ENCODE results near the gene MGAM2.

MGAM2 gene

DNA sequence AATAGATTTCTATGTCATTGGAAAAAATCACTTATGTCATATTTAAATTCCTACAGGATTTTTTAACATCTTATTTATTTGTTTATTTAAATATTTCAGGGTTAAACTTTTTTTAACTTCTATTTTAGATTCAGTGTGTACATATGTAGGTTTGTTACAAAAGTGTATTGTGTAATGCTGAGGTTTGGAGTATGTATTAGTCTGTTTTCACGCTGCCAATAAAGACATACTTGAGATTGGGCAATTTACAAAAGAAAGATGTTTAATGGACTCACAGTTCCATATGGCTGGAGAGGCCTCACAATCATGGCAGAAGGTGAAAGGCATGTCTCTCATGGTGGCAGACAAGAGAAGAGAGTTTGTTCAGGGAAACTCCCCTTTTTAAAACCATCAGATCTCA, 65.4 kb downstream of the MGAM2 start:
- no peak for DNase-seq (ENCODE audit: low read depth in 2 of 2)

DNA sequence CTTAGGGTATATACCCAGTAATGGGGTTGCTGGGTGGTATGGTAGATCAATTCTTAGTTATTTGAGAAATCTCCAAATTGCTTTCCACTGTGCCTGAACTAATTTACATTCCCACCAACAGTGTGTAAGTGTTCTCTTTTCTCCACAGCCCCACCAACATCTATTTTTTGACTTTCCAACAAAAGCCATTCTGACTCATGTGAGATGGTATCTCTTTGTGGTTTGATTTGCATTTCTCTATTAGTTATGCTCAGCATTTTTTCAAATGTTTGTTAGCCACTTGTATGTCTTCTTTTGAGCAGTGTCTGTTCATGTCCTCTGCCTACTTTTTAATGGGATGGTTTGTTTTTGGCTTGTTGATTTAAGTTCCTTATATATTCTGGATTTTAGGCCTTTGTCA, 66.4 kb downstream of the MGAM2 start:
- DNase-seq (ENCODE audit: low read depth in 2 of 2) = no peak

DNA sequence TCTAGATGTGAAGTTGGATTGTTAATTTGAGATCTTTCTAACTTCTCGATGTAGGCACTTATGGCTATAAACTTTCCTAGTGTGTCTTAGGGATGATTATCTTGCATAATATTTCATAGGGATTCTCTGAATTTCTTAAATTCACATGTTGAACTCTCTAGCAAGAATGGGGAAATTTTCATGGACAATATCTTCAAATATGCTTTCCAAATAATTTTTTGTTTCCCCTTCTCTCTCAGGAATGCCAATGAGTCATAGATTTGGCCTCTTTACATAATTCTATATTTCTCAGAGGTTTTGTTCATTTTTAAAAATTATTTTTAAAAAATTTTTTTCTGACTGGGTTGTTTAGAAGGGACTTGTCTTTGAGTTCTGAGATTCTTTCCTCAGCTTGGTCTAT, 68.9 kb downstream of the MGAM2 start:
- no peak for DNase-seq (ENCODE audit: low read depth in 2 of 2)

DNA sequence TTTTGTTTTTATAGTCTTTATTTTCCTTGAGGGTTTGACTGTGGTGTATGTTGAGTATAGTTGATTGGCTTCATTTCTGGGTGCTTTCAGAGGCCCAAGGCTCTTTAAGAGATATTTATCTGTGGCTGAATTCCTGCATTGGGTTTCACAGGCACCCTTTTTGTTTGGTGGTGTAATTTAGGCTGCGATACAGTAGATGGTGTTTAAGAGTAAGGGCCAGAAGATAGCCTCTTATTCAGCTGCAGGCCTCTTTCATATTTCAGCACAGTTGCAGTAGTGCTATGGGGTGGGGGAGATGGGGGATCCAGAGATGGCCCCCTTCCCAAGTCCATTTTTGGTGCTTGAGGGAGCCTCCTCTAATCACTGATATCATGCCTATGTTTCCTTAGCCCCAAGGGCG, 69.7 kb downstream of the MGAM2 start:
- no peak for DNase-seq (ENCODE audit: low read depth in 2 of 2)

DNA sequence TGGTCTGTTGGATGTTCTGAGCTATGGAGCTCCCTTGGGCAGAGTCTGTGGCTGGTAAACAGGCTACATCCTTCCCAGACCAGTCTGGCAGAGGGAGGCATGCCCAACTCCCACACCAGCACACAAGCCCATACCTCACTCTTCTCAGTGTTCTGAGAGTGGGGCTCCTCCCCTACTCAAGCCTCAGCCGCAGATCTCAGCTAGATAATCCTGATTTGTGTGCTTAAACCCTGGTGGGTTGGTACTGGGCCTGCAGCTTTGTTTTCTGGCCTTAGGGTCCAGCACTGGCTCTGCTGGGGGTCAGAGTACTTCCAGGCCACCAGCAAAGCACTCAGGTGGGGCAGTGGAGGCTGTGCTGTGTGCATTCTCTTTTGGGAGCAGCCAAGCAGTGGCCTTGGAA, 70.4 kb downstream of the MGAM2 start:
- no peak for DNase-seq (ENCODE audit: low read depth in 2 of 2)

DNA sequence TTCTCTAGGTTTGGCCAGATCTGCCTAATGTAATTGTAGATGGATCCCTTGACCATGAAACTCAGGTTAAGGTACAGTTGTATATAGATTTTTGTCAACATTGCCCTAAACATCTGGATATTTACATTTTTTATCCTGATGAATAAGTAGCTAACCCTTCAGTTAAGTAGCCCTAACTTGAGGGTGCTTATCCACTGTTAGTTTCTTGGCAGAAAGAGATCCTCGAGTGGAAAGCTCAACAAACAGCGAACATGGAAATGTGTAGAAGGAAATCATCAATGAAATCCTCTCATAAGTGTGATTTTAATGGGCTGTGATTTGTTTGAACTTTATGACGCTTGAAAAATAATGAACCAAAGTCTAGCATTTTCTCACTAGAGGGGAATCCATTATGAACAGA, 73.6 kb downstream of the MGAM2 start:
- DNase-seq (ENCODE audit: low read depth in 2 of 2) = no peak

DNA sequence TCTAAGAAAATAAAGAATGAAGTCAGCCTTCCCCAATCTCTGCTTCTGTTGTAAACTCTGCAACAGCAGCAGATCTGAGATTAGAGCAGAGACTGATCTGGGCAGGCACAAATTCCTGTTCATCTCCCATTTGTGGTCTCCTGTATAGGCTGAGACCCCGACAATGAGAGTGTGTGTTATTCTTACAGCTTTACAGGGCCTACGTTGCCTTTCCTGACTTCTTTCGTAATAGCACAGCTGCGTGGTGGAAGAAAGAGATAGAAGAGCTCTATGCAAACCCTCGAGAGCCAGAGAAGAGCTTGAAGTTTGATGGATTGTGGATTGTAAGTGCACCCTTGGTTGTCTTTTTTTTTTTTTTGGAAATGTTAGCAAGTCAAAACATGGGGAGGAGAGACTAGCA, 74.3 kb downstream of the MGAM2 start:
- DNase-seq (ENCODE audit: low read depth in 2 of 2) = no peak

DNA sequence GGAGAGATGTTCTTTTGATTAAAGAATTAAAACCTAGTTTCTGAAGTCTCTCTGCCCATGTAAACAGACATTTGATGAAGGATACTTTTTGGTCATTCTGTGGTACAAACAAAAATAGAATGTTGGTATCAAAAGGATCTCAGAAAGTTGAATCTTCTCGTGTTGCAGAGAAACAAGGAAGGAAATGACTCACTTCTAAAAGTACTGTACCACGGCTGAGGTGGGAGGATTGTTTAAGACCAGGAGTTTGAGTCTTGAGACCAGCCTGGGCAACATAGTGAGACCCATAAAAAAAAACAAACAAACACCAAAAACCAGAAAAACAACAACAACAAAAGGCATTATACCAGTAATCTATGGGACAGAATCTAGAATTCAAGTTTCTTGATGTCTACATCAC, 76.6 kb downstream of the MGAM2 start:
- no peak for DNase-seq (ENCODE audit: low read depth in 2 of 2)

DNA sequence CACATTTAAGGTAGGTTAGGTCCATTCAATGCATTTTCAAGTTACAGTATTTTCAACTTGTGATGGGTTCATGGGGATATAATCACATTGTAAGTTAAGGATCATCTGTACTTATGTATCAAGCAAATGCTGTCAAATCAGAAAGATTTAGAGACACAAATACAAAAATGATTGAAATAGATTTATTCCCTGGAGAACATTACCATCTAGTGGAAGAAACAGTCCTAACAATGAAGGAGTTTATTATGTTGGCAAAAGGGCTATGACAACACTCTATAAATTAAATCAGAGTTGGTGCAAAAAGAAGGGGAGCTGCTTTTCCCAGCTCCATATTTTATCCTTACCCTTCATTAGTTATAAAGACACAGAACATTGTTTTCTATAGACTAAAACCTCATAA, 77.3 kb downstream of the MGAM2 start:
- DNase-seq (ENCODE audit: low read depth in 2 of 2) = no peak

DNA sequence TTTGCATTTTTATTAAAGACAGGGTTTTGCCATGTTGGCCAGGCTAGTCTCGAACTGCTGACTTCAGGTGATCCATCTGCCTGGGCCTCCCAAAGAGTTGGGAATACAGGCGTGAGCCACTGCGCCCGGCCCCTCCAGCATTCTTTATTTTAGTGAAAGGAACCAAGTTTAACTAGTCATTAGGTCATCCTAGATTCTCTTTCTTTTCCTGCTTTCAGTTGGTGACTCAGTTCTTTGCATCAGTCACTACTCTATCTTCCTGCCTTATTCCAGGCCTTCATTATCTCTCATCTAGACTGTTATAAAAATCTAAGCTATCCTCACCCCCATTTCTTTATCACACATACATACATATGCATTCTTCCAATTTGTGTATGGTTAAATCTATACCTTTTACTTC, 82.7 kb downstream of the MGAM2 start:
- DNase-seq (ENCODE audit: low read depth in 2 of 2) = no peak

DNA sequence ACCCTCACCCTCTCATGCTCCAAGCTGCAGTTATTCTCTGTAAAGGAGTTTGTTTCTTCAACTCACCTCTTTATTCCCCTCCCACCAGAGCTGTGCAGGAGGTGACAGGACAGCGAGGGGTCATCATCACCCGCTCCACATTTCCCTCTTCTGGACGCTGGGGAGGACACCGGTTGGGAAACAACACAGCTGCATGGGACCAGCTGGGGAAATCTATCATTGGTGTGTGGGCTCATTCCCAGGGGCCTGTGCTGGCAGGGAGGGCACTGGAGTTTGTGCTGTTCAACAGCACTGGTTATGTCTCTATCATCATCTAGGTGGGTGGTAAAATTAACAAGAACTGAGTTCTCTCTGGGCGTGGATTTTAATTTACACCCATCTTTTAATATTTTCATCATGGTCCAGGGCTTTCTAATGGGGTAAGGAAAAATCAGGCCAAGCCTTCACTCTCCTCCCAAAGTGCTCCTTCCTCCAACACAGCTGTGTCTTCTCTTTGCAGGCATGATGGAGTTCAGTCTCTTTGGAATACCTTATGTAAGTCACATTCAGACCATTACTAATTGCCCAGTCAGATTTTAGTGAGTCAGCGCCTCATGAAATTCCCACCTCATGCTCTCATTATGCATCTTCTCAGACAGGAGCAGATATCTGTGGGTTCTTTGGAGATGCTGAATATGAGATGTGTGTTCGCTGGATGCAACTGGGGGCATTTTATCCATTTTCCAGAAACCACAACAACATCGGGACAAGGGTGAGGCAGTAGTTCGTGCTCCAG, 84.7 kb downstream of the MGAM2 start:
- no peak for DNase-seq (ENCODE audit: low read depth in 2 of 2)

DNA sequence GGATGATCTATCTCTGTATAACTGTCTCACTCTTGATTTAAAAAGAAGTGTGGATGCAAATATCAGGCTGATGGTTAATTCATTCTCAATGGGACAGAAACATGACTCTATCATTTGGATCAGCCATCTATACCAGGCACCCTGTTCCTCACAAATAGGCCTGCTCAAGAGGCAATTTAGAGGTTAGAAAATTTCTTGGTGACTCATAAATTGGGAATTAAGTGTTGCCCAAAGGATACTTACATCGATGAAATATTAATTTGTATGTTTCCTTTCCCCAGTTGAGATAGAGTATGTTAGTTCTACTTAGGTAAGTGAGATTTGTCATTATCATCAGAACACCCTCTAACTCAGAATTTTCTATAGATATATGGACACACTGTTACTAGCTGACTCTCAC, 88.7 kb downstream of the MGAM2 start:
- DNase-seq (ENCODE audit: low read depth in 2 of 2) = no peak

DNA sequence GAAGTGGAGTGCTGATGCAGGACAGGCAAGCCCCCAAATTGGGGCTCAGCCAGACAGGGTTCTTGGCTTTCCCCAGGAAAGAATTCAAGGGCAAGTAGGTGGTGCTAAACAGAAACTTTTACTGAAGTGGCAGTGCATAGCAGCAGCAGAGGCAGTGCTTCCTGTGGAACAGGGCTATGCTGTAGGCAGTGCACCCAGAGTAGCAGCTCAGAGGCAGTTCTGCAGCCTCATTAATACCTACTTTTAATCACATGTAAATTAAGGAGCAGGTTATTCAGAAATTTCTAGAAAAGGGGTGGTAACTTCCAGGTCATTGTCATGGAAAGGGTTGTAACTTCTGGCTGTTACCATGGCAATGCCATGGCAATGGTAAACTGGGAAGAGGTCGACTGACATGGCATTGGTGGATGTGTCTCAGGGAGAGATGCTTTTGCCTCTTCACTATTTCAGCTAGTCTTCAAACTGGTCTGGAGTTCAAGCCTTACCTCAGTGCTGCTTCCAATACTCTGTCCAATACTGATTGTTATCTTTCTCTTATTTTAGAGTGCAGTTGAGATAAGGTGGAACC, 117.1 kb downstream of the MGAM2 start:
- DNase-seq (ENCODE audit: low read depth in 2 of 2) = no peak

DNA sequence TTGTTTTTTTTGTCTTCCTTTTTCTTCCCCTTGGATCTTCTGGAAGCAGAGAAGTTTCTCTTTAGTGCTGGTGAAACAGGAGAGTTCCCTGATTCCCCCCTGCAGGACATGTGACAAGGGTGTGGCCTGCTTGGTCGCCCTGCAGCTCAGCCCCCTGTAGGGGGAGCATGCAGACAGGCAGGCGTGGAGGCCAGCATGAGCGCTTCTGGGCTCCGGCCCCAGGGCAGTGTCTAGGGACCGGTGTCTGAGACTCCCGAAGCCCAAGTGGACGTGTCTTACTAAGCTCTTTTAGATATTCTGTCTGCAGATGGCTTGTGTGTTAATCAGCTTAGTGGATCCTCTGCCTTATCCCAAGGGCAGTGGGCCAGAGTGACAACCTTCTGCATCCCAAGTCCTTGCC, 120.2 kb downstream of the MGAM2 start:
- no peak for DNase-seq (ENCODE audit: low read depth in 2 of 2)

DNA sequence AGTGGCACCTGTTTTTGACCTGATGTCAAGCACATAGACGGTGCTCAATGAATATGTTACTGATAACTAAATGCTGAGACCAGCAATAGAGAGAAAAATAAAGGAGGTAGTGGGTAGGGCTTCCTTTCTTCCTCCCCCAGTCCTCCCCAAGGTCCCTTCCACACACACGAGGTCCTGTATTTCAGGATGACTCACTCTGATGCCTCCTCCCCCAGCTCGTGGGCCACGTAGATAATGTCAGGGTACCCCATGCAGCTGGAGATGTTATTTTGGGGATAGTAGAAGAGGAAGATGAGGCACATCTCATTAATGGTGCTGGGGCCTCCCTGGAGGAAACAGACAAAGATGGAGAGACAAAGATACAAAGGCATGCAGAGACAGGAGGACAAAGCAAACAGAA, 129.0 kb downstream of the MGAM2 start:
- DNase-seq (ENCODE audit: low read depth in 2 of 2) = no peak

DNA sequence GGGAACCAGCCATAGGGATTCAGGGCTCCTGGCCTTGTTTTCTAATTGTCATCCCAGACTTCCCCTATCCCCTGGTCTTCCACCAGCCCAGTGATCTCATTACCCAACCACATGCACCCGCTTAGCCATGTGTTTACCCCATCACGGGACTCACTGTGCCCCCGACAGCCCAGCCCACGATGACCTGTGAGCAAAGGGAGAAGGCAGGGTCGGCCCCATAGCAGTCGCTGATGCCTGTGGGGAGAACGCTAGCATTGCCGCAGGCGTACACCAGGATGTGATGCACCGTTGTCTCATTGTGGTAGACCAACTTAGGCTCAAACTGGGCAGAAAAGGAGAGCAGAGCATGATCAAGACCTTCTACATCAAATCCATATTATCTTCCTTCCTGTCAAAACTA, 132.3 kb downstream of the MGAM2 start:
- no peak for DNase-seq (ENCODE audit: low read depth in 2 of 2)

DNA sequence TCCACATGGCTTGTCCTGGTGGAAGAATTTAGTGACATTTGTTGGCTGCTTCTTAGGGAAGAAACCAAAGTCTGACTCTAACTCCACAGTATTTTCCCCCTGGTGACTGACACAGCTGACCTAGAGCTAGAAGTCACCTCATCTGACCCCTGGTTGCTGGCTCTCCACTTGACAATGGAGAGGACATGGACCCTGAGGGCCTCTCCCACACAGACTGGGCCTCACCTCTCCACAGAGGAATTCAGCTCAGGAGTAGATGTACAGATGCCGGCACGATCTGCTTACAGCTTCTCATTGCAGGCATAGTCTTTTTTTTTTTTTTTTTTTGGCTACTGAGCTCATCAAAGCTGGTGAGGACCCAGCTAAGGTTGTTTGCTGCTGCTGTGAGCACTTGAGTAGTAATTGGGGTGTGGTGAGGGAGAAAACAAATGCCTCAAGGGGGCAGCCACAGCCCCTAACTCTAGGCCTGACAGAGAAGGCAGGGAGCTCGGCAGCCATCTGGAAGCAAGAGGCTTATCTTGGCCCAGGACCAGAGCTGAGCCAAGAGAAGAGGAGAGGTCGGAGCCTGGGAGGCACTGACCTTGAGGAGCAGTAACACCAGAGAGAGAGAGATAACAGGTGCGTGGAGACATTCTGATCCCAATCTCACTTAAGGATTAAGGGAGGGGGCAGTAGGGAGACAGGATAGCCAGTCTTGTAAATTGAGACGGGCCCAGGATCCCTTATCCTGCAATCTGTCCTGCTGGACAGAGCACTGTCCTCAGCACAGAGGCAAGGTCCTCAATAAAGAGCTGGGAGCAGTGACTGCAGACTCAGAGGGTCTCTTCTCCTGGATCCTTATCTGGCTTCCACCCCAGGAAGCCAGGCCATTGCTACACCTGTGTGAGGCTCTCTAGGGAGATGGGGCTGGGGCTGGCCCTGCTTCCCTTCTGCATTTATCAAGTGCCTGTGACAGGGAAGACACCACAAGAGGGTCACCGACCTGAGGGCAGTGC, 136.9 kb downstream of the MGAM2 start:
- DNase-seq (ENCODE audit: low read depth in 2 of 2) = no peak

DNA sequence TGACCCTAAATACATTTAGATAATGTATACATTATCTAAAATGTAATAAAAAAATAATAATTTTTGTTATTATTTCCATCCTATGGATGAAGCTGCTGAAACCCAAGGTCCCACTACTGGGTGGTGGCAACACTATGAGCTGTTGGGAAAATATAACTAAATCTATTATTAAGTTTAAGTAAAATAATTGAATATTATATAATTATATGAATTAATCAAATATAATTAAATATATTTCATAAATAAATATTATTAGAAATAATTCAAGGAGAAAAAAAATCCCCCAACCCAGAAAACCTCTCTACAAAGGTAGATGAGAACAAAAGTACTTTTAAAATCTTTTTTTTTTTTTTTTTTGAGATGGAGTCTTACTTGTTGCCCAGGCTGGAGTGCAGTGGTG, 138.4 kb downstream of the MGAM2 start:
- DNase-seq (ENCODE audit: low read depth in 2 of 2) = no peak

DNA sequence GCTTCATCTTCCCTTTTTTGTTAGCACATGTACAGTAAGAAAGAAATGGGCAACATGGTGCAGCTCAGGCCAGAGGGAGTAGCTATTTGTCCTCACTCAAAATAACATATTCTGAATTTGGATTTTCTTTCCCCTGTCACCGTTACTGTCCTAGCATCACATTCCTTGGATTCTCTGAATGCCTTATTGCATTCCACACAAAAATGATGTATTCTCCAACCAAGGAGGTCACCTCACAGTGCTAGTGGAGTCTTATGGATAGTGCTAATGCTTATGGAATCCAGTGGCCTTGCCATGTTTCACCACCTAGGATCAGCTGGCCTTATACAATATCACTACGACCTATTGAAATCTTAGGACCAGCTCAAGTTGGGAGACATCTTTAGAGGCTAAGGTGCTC, 139.2 kb downstream of the MGAM2 start:
- no peak for DNase-seq (ENCODE audit: low read depth in 2 of 2)

DNA sequence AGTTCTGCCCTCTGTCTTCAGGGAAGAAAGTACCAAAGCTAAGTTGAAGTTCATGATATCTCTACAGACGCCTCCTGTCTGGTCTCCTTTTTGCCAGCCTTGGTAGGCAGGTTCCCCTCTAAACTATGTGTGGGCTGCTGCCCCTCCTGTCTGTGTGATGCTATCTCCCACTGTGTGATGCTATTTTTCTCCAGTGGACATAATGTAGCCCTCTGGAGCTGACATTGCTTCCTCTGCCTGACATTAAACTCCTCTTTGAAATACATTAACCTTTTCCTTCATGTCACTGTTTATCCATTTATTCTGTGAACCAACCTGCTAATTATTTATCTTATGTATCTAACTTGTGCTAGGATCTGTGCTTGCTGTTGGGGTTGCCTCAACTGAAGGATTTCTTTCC, 146.4 kb downstream of the MGAM2 start, which contains the start of gene PRSS58:
PRSS58 (minus strand) TSS at position 101 of the 400 bp plus-strand sequence. CDS start 351 bp downstream, outside the sequence.
- DNase-seq (ENCODE audit: low read depth in 2 of 2) = no peak

DNA sequence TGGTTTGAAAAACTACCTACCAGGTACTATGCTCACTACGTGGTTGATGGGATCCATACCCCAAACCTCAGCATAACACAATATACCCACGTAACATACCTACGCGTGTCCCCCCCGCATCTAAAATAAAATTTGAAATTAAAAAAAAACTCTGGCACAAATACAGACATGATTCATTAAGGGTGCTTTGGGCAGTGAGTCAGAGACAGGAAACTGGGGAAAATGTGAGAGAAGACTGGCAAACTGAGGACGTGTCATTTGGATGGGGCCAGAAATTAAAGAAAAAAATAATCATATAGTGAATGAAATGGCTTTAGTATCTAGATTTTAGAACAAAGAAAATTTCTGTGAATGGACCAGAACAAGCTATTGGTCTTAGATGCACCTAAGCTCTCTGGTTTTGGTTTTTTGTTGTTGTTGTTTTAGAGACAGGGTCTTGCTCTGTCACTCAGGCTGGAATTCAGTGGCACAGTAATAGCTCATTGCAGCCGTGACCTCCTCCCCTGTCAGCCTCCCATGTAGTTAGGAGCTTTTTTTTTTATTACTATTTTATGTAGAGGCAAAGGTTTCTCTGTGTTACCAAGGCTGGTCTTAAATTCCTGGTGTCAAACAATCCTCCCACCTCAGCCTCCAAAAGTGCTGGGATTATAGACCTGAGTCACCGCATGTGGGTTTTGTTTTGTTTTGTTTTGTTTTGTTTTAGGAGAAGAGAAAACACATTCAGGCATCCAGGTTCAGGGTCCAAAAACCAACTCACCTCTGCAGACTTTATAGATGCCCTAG, 152.3 kb downstream of the MGAM2 start:
- no peak for DNase-seq (ENCODE audit: low read depth in 2 of 2)
